OCI-LY3 (cell line): ENCODE data around the gene PLBD2.

Experiments
- EZH2phosphoT487 ChIP-seq: fragments of 200-600 bp; shearing (Covaris generic); IDR thresholded peaks from 2 replicates; pipeline ENCODE4 v1.6.1; 2018; ENCODE audit warnings: antibody characterized with exemption, mixed run types, low read depth
- TF ChIP-seq, protein P1 (sequence below): fragments of 200-600, 300-600 bp; sonication (generic); IDR thresholded peaks from 2 replicates; pipeline ENCODE4 v1.5.1; 2014; ENCODE audit warnings: antibody characterized with exemption, low read length, low read depth

DNA sequence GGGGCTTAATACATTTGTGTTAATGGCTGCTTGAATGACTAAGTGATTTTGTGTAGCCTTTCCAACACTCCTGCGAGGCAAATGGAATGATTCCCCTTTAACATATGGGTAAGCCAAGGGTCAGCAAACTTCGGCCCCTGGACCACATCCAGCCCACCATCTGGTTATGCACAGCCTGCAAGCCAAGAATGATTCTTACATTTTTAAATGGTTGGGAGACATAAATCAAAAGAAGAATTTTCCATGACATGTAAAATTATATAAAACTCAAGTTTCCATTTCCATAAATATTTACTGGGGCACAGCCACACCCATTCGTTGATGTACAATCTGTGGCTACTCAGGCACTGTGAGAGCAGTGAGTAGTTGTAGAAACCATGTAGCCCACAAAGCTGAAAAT is 32.5 kb upstream of the PLBD2 start:
- TF ChIP-seq, protein P1, sequence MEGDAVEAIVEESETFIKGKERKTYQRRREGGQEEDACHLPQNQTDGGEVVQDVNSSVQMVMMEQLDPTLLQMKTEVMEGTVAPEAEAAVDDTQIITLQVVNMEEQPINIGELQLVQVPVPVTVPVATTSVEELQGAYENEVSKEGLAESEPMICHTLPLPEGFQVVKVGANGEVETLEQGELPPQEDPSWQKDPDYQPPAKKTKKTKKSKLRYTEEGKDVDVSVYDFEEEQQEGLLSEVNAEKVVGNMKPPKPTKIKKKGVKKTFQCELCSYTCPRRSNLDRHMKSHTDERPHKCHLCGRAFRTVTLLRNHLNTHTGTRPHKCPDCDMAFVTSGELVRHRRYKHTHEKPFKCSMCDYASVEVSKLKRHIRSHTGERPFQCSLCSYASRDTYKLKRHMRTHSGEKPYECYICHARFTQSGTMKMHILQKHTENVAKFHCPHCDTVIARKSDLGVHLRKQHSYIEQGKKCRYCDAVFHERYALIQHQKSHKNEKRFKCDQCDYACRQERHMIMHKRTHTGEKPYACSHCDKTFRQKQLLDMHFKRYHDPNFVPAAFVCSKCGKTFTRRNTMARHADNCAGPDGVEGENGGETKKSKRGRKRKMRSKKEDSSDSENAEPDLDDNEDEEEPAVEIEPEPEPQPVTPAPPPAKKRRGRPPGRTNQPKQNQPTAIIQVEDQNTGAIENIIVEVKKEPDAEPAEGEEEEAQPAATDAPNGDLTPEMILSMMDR: no peak
- TF ChIP-seq EZH2phosphoT487: no peak
